HG03097 (cell line): ENCODE measurements around the gene ZNF680.
"Not testable (repeated sequence)": the region's sequence is repeated elsewhere in the genome, so short reads cannot be mapped to it uniquely, and the experiment has no call there.

ENCODE experiments used
- ATAC-seq: cut with Tn5 transposase; IDR thresholded peaks from one replicate; pipeline ENCODE4 v1.9.1; 2021; ENCODE audit not compliant: unreplicated experiment, low FRiP score

ZNF680 gene

DNA sequence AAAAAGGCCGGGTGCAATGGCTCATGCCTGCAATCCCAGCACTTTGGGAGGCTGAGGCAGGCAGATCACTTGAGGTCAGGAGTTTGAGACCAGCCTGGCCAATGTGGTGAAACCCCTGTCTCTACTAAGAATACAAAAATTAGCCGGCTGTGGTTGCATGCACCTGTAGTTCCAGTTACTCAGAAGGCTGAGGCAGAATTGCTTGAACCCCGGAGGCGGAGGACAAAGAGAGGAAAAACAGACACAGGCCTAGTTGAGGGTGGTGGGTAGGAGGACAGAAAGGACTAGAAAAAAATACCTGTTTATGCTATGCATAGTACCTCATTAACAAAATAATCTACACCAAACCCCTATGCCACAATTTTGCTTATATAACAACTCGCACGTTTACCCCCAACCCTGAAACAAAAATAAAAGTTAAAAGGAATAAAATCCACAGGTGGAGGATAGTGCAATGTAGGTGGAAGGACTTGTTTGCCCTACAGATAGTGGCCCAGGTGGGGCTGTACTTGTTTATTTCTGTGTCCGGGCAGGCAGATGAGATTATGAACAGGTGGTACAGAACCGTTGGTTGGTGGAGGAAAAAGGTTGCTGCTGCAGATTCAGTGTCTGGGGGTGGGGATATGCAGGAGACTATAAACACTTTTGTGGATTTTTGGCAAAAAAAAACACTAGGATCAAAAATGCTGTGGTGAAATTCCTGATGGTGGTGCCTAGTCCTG is 5.1 kb downstream of the ZNF680 start:
- no peak for ATAC-seq

DNA sequence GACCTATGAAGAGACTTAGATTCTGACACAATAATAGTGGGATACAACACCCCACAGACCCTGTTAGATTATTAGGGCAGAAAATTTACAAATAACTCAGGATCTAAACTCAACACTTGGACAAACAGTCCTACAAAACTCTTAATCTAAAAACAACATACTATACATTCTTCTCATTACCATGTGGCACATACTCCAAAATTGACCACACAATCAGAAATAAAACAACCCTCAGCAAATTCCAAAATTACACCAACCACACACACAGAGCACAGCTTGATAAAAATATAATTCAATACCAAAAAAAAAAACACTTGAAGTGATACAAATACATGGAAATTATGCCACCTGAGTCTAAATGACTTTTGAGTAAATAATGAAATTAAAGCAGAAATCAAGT is 7.8 kb downstream of the ZNF680 start:
- ATAC-seq, result no peak

DNA sequence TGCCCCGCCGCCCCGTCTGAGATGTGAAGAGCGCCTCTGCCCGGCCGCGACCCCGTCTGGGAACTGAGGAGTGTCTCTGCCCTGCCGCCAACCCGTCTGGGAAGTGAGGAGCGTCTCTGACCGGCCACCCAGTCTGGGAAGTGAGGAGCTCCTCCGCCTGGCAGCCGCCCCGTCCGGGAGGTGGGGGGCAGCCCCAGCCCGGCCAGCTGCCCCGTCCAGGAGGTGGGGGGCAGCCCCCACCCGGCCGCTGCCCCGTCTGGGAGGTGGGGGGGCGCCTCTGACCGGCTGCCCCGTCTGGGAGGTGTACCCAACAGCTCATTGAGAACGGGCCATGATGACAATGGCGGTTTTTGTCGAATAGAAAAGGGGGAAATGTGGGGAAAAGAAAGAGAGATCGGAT is 8.7 kb downstream of the ZNF680 start:
- not testable (repeated sequence) for ATAC-seq

DNA sequence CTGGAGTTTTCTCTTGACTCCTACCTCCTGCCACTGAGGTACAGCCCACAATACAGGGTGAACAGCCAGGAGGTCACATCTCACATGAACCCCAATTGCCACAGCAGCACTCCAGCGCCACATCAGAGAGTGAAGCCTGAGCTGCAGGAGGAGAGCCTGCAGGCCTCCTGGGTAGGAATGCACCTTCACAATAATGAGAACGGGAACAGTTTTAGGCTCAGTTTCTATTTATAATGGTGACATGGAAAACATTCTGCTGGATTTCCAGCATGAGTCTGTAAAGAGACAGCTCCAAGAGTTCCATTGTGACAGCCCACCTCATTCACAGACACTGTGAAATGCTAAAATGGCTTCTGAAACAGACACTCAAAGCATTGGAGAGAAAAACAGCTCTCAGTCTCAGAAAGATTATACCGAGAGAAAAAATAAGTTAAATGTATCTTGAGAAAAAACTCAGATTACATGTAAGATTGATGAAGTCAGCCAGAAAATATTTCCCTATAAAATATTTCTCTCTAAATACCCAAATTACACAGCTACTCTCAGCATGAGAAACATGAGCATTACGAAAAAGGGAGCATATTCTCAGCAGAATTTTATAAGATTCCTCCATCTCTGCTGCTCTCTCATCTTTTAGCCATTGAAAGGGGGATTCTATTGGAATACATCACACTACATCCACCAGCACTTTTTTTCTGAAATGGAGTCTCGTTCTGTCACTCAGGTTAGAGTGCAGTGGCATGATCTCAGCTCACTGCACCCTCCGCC is 11.3 kb downstream of the ZNF680 start:
- no peak for ATAC-seq

DNA sequence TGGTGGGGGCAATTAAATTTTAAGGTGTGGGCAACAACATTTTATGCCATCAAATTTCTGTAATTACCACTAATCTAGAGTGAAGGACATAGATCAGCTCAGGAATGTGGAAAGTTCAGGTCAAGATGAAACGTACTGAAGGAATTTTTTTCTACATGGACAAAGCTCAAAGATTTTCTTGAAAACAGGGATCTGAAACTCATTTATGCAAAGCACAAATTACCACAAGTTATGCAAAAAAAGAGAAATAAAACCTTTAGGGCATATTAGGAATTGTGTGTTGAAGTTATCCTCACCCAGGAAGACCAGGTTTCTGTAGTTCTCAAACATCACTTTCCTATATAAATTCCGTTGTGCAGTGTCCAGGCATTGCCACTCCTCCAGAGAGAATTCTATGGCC is 18.9 kb downstream of the ZNF680 start:
- ATAC-seq, result no peak

DNA sequence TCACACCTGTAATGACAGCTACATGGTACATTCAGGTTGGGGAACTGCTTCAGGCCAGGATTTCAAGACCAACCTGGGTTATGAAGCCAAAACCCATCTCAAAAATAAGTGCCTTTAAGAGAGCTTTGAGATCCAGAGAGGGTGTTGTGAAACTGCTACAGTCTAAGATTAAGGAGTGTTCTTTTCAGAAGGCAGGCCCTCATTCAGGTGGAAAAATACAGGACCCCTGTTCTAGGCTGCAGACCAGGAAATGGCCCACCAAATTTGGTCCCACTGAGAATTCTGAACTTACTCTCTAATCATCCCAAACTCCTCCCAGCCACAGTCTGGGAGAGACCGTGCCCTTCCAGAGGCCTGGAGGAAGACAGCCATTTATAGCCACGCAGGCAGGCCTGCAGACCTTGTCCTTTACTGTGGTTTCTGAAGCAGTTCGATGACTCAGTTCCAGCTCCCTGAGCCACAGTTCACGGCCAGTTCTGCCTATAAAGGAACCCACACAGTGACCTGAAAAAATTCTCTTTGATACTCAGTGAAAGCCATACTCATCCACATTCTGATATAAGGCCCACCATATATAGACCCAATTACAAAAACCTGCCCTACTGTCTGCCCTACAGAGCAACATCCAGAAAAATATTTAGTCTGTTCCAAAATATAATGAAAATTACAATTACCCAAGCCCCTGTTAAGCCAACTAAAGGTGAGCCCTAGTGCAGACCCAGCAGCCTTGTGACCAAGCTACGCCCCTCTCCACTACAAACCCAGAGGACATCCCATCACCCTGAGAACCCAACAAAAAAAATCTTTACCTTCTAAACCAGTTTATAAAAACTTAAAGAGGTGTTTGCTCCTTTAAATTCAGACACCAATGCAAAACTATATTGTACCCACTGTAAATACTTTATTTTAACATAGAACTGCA is 21.2 kb downstream of the ZNF680 start:
- ATAC-seq, result no peak

DNA sequence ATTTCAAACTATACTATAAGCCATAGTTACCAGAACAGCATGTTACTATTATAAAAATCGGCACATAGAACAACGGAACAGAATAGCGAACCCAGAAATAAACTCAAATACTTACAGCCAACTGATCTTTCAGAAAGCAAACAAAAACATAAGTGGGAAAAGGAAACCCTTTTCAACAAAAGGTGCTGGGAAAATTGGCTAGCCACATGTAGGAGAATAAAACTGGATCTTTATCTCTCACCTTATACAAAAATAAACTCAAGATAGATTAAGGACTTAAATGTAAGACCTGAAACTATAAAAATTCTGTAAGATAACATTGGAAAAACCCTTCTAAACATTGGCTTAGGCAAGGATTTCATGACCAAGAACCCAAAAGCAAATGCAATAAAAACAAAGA is 29.1 kb downstream of the ZNF680 start:
- no peak for ATAC-seq

DNA sequence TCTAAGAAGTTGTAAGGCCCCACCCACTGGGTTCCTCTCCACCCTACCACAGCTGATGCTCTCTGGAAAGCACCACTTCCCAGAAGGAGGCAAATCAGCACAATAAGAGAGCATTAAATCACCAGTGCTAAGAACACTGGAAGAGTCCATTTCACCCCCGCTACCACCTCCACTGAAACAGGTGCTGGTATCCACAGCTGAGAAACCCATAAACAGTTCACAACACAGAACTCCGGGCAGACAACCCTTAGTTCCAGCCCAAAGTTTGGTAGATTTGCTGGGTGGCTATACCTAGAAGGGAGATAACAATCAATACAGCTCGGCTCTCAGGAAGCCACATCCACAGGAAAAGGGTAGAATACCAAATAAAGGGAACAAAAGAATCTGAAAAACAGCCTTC is 34.1 kb downstream of the ZNF680 start:
- no peak for ATAC-seq

DNA sequence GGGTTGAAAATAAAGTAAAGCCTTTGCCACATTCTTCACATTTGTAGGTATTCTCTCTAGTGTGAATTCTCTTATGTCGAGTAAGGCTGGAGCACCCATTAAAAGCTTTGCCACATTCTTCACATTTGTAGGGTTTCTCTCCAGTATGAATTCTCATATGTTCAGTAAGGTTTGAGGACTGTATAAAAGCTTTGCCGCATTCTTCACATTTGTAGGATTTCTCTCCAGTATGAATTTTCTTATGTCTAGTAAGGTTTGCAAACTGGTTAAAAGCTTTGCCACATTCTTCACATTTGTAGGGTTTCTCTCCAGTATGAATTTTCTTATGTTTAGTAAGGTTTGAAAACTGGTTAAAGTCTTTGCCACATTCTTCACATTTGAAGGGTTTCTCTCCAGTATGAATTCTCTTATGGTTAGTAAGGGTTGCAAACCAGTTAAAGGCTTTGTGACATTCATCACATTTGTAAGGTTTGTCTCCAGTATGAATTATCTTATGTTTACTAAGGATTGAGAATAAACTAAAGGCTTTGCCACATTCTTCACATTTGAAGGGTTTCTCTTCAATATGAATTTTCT is 41.4 kb downstream of the ZNF680 start:
- no peak for ATAC-seq

DNA sequence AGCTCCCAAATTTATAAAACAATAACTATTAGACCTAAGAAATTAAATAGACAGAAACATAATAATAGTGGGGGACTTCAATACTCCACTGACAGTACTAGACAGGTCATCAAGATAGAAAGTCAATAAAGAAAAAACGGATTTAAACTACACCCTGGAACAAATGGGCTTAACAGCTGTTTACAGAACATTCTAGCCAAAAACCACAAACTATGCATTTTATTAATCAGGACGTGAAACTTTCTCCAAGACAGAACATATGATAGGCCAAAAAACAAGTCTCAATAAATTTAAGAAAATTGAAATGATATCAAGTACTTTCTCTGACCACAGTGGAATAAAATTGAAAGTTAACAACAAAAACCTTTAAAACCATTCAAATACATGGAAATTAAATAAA is 46.4 kb downstream of the ZNF680 start:
- no peak for ATAC-seq

DNA sequence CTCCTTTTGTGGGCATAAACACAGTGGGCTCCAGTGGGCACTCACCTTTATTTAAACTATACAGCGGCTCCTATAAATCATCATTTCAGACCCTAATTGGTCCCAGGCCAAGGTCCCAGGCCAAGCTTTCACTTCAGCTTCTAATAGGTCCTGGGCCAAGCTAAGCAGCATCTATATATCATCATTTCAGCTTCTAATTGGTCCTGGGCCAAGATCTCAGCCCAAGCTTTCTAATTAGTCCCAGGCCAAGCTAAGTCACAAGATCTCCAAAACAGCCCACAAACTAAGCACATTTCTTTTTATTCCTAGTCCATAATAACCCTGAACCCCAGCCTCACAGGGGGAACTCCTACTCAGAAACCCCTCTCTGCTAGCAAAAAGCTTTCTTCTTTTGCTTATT is 47.1 kb downstream of the ZNF680 start:
- no peak for ATAC-seq

DNA sequence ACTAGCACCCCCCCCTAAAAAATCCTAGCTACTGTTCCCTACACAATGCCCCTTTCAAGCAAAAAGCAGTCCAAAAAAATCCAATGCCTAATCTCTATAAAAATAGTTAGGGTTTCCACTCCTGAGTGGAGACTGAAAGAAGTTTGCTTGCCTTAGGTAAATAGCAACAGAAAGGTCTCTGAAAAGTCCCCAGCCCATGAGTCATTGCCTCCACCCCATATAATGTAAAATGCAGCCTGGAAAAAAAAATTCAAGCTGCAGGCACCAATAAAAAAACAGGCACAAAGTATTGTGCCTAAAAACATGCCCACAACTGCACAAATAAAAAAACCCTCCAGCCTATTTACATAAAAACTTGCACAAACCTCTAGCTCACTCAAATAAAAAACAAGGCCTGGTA is 47.5 kb downstream of the ZNF680 start:
- no peak for ATAC-seq

DNA sequence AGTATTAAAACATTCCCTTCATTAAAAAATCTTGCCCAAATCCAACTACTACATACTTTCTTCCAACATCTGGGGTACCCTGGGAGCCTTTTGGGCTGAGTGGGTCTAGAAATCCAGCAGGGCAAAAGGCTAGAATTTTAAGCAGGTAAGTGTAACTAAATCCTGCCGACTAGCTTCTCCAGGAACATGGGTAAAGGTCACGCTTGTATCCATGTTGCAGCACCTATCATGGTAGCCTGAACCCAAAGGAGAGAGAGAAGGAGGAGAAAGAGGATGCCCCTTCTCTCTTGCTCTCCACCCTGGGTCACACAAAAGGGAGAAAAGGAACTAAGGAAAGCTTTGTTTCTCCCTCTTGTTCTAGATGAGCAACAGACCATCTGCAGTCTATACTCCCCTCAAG is 53.3 kb downstream of the ZNF680 start:
- ATAC-seq, result no peak

DNA sequence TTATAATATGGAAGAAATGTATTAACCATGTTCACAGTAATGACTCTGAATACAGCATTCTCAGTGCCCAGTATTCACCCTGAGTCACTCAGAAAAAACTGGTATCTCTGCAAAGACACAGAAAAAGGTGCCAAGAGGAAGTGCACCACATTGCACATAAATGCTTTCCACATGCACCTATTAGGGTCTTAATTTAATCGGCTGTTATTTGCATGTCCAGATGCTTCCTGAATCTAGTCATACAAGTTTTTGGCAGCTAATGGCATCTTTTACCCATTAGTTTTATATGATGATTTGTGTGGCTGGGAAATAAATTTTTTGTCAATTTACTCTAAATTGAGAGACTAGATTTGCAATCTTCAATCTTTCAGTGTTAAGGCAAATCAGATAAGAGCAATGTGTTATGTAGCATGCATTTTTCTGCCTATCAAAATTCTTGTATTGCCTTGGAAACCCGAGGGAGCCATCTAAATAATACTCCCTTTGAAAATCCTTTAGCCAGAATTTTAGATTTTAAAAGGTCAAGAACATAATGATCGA is 58.2 kb downstream of the ZNF680 start:
- no peak for ATAC-seq

DNA sequence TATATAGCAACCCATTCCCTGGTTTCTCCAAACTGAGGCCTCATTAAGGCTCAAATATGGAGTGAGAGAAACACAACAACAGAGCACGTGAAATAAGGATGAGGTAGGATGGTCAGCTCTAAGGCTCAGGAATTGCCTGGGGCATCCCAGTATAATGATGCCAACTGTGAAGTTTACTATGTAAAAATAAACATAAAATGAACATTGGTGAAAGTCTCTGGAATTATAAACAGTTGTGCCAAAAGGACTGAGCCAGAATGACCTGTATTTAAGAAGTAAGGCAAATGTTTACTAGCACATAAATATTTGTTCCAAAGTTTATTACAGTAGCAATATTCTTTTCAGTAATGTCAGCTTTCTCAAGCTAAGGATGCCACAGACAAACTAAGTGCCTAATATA is 64.6 kb downstream of the ZNF680 start:
- no peak for ATAC-seq

DNA sequence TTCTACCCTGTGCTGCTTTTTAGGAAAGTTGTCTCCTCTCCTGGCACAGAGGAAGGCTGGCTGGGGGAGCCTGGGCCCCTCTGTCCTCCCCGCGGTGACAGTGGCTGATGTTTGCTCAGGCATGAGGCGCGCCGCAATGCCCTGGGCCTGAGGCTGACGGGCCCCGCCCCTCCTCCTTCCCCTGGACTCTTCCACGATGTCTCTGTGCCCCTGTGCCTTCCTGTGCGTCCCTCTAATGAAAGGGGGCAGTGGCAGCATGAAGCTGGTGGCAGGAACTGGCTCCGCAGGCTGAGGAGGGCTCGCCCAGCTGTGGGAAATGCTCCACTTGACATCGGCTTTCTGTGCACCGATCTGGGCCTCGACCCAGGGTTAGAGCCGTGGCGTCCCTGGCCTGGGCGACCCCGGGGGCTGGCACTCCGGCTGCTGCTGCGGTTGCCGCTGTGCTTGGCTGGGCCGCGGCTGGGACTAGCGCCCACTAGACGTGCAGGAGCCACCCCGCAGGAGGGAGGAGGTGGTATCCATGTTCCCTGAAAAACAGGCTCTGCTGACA is 67.9 kb downstream of the ZNF680 start:
- no peak for ATAC-seq

DNA sequence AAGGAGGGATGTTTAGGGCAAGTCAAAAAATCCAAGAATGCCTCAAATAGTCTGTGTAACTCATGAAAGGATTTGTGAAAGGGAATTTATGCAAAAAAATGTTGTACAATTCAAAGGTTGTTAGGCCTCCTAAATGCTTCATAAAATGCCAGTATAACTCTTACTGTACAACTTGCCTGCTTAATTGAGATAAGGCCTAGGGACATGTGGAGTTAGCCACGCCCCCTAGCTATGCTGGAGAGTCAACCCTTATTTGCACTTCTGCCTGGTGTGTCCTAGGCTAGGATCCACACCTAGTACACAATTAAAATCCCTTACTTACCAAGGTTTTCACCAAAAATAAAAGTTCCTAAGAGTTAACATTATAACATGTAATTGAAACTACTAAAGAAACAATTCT is 77.2 kb downstream of the ZNF680 start:
- no peak for ATAC-seq
